AG04449 (cell line): Measurements from ENCODE around the gene AQP12B.
"Not testable (repeated sequence)": the region's sequence is repeated elsewhere in the genome, so short reads cannot be mapped to it uniquely, and the experiment has no call there.

Experiments used
- CTCF ChIA-PET: fragments of 350-600 bp; formaldehyde crosslinking; extraction: SDS; loops from one replicate; lab custom pipeline; 2021; ENCODE audit warnings: antibody characterized with exemption; lab: Yijun Ruan, JAX
- POLR2A ChIA-PET: fragments of 400-600, 350-600 bp; formaldehyde crosslinking; extraction: SDS; loops from one replicate; lab custom pipeline; 2020; ENCODE audit warnings: antibody characterized with exemption, inconsistent platforms; lab: Yijun Ruan, JAX
- DNase-seq: peaks from one replicate; pipeline ENCODE4 v3.0.0-alpha.2; 2010; ENCODE audit warnings: low read depth, low spot score
- H3K4me3 ChIP-seq: 2 replicates; pipeline ENCODE4 v1.5.1; 2011; ENCODE audit warnings: low read depth, mild to moderate bottlenecking, control low read depth, low read length
- CTCF ChIP-seq: IDR thresholded peaks from one replicate; pipeline ENCODE4 v1.5.1; 2011; ENCODE audit warnings: mild to moderate bottlenecking, moderate library complexity, low read length, control low read depth, inconsistent platforms; ENCODE audit not compliant: insufficient read depth; ENCODE audit errors: missing control alignments

The AQP12B gene

GRCh38 chr2:240703417-240704341, 21.0 kb upstream of the AQP12B start:
- no peak overlapping the region for H3K4me3 ChIP-seq
- POLR2A ChIA-PET: no interaction called here
- TF ChIP-seq CTCF: no peak
- CTCF ChIA-PET: interaction anchor here (0.8 to 1.0 kb wide), 2 partner anchors 137 to 190 kb away, joined by 3 to 4 read pairs (median 3); no protein-coding TSS in a partner anchor
- DNase-seq: no peak

GRCh38 chr2:240702640-240703011, 19.9 kb upstream of the AQP12B start:
- ChIA-PET CTCF (no interaction called here), POLR2A (no interaction called here)
- H3K4me3 ChIP-seq: no peak overlapping the region
- no peak for TF ChIP-seq CTCF
- DNase-seq: no peak

- ChIA-PET POLR2A (no interaction called here), CTCF (no interaction called here)
- TF ChIP-seq CTCF: no peak
- H3K4me3 ChIP-seq: no peak overlapping the region
- no peak for DNase-seq
Observed at GRCh38 chr2:240701736-240702639, 19.3 kb upstream of the AQP12B start.

GRCh38 chr2:240701091-240701735, 18.5 kb upstream of the AQP12B start:
- ChIA-PET CTCF (no interaction called here), POLR2A (no interaction called here)
- no peak for TF ChIP-seq CTCF
- no peak for DNase-seq
- no peak overlapping the region for H3K4me3 ChIP-seq

GRCh38 chr2:240700616-240701015, 17.9 kb upstream of the AQP12B start:
- CTCF ChIA-PET: interaction anchor here (1.7 kb wide), 1 partner anchor 187 kb away, joined by 9 read pairs; no protein-coding TSS in a partner anchor
- DNase-seq, POLR2A ChIA-PET, H3K4me3 ChIP-seq: not testable (repeated sequence)

- POLR2A ChIA-PET, H3K4me3 ChIP-seq, DNase-seq: not testable (repeated sequence)
- CTCF ChIA-PET: interaction anchor here (1.7 kb wide), 1 partner anchor 186 kb away, joined by 9 read pairs; no protein-coding TSS in a partner anchor
Observed at GRCh38 chr2:240699835-240700234, 17.1 kb upstream of the AQP12B start.

GRCh38 chr2:240698852-240699561, 16.3 kb upstream of the AQP12B start:
- POLR2A ChIA-PET, H3K4me3 ChIP-seq, DNase-seq: not testable (repeated sequence)
- CTCF ChIA-PET: interaction anchor here (1.7 kb wide), 1 partner anchor 185 kb away, joined by 9 read pairs; no protein-coding TSS in a partner anchor

GRCh38 chr2:240696469-240696868, 13.8 kb upstream of the AQP12B start:
- POLR2A ChIA-PET, CTCF ChIA-PET, DNase-seq, H3K4me3 ChIP-seq: not testable (repeated sequence)

- H3K4me3 ChIP-seq, DNase-seq, CTCF ChIA-PET, POLR2A ChIA-PET: not testable (repeated sequence)
Observed at GRCh38 chr2:240695593-240695992, 12.9 kb upstream of the AQP12B start.

- CTCF ChIA-PET, H3K4me3 ChIP-seq, POLR2A ChIA-PET, DNase-seq: not testable (repeated sequence)
Observed at GRCh38 chr2:240694304-240694703, 11.6 kb upstream of the AQP12B start.
